Measurements from ENCODE around the gene ENPP3. TPM values are rescaled to one million over a fixed set of nuclear protein-coding genes. Genes with fewer than 3 reads are reported as not detected.

The ENPP3 gene
- total and polyA plus RNA-seq, 10 of the 15 experiments (the other 5 are each of a cell fraction or from before 2014, with no cell fraction given), result 0.01 TPM; not detected in 9

GRCh38 chr6:131680868-131681267 lies 43.8 kb downstream of the ENPP3 start (continued):
- no peak for TF ChIP-seq USF1 (IDR thresholded peaks at IDR 0.05; ENCODE audit: borderline replicate concordance, extremely low read length, insufficient read depth, low read depth, low read length)
- TF ChIP-seq RAD51 (IDR thresholded peaks at IDR 0.05), result no peak
- no peak for TF ChIP-seq BCL11A (IDR thresholded peaks at IDR 0.05; ENCODE audit: low read depth, low read length)
- no peak for TF ChIP-seq POU2F2 (IDR thresholded peaks at IDR 0.05; ENCODE audit: borderline replicate concordance, low read depth, low read length)
- no peak for TF ChIP-seq ATF3 (IDR thresholded peaks at IDR 0.05; ENCODE audit: borderline replicate concordance, extremely low read depth, low read depth, low read length)
- TF ChIP-seq ETV6 (conservative IDR thresholded peaks at IDR 0.05 in 1 of 2, IDR thresholded peaks at IDR 0.05 in 1 of 2; ENCODE audit: borderline replicate concordance in 1 of 2, low read depth in 1 of 2), result no peak

GRCh38 chr6:131681585-131681984 lies 44.5 kb downstream of the ENPP3 start:
- ATAC-seq (no peak), FAIRE-seq (no peak), DNase-seq (ENCODE audit: low read depth, low spot score) (no peak)
- Histone ChIP-seq H3K27ac (ENCODE audit: control insufficient read depth, insufficient read depth) (no peak overlapping the region), H3K27me3 (replicated peaks in 1 of 2; ENCODE audit: control insufficient read depth in 2 of 2, insufficient read depth in 2 of 2, low read length in 1 of 2) (no peaks in the 10 kb centered on the region; a peak in 2 of 4 replicates), H3K4me3 (no peak overlapping the region), H3K9me3 (replicated peaks; ENCODE audit: control insufficient read depth, insufficient read depth, low read length) (no peaks in the 10 kb centered on the region; the same call in 2 of the 3 replicates), H3K4me1 (ENCODE audit: control insufficient read depth, insufficient read depth, low read length) (peaks cover 8% of the 10 kb centered on the region; the same call in 1 of the 2 replicates), H3K79me2 (ENCODE audit: control insufficient read depth, insufficient read depth, low read length) (no peaks in the 10 kb centered on the region), H3K36me3 (ENCODE audit: control insufficient read depth in 2 of 2, insufficient read depth in 2 of 2, low read length in 1 of 2) (no peaks in the 10 kb centered on the region), H2AFZ (ENCODE audit: control insufficient read depth, low read depth, low read length) (no peak overlapping the region), H4K20me1 (ENCODE audit: control insufficient read depth, insufficient read depth) (no peaks in the 10 kb centered on the region), H3K4me2 (ENCODE audit: control insufficient read depth, insufficient read depth) (no peak overlapping the region), H3K9ac (ENCODE audit: control insufficient read depth, insufficient read depth, low read length) (no peak overlapping the region)
- ChIA-PET CTCF (interaction anchor here (1.6 kb wide), 1 partner anchor 12 kb away, joined by 4 read pairs; no protein-coding TSS in a partner anchor), SMC1A (ENCODE audit: uncharacterized antibody, unreplicated experiment) (no interaction called here), POLR2A (no interaction called here), RAD21 (ENCODE audit: unreplicated experiment) (no interaction called here)
- in situ Hi-C loops (cut with MboI) (no loop called here), intact Hi-C loops (cut with micrococcal nuclease; ENCODE audit: unreplicated experiment) (no loop called here)
- BruUV-seq (replicated peaks), result no TSS peak
- no peak for TF ChIP-seq FOS (IDR thresholded peaks at IDR 0.05; ENCODE audit: borderline replicate concordance, extremely low read depth, insufficient read length)
- TF ChIP-seq SREBF1 (IDR thresholded peaks at IDR 0.05; ENCODE audit: low read length), result no peak
- no peak for TF ChIP-seq TCF7 (IDR thresholded peaks at IDR 0.05; ENCODE audit: borderline replicate concordance)
- TF ChIP-seq PAX5 (IDR thresholded peaks at IDR 0.05; ENCODE audit: borderline replicate concordance, low read depth, low read length), result no peak
- no peak for TF ChIP-seq NKRF (conservative IDR thresholded peaks at IDR 0.05)
- no peak for TF ChIP-seq CTCF (IDR thresholded peaks at IDR 0.05 in 2 of 3, conservative IDR thresholded peaks at IDR 0.05 in 1 of 3; ENCODE audit: control insufficient read depth in 2 of 3, extremely low read depth in 1 of 3, insufficient read depth in 1 of 3, low read depth in 3 of 3, low read length in 3 of 3)
- no peak for TF ChIP-seq STAT1 (conservative IDR thresholded peaks at IDR 0.05)
- no peak for TF ChIP-seq E4F1 (IDR thresholded peaks at IDR 0.05; ENCODE audit: borderline replicate concordance, partially characterized antibody)
- TF ChIP-seq FOXM1 (IDR thresholded peaks at IDR 0.05; ENCODE audit: low read depth, low read length), result no peak
- TF ChIP-seq TBL1XR1 (IDR thresholded peaks at IDR 0.05; ENCODE audit: low read depth, low read length), result no peak

Measured in GM12878 (cell line).